CD14-positive monocyte (primary cell): ENCODE results near the gene SBK1. TPM values are rescaled to one million over a fixed set of nuclear protein-coding genes. Genes with fewer than 3 reads are reported as not detected.
"Not testable (repeated sequence)": the region's sequence is repeated elsewhere in the genome, so short reads cannot be mapped to it uniquely, and the experiment has no call there.

ENCODE experiments used
- DNase-seq, 3 donors: peaks; one replicate each; pipeline ENCODE4 v3.0.0-alpha.2; 2011 to 2022
- H2AFZ ChIP-seq: 2 replicates; pipeline ENCODE4 v1.6.0; 2012; ENCODE audit warnings: mild to moderate bottlenecking, low read depth, low read length, inconsistent platforms; ENCODE audit not compliant: insufficient read depth, poor library complexity, severe bottlenecking
- H3K27ac ChIP-seq, 2 donors: 1 replicate in 1 of 2; 2 replicates in 1 of 2; pipeline ENCODE4 v1.5.1; 2012 to 2013; ENCODE audit warnings: low read length in 2 of 2, control low read depth in 1 of 2, inconsistent platforms in 1 of 2, low read depth in 1 of 2, mild to moderate bottlenecking in 1 of 2
- H3K27me3 ChIP-seq, 2 donors: one replicate each; pipeline versions ENCODE4 v1.6.0 to v1.6.1; 2011 to 2013; ENCODE audit warnings: low read length in 2 of 2; ENCODE audit not compliant: control insufficient read depth in 2 of 2, insufficient read depth in 2 of 2
- H3K36me3 ChIP-seq, 2 donors: replicated peaks in 1 of 2; 1 replicate in 1 of 2; 2 replicates in 1 of 2; pipeline versions ENCODE4 v1.5.1 to v1.6.1; 2012 to 2013; ENCODE audit warnings: low read length in 2 of 2, control low read depth in 1 of 2, inconsistent platforms in 1 of 2, mild to moderate bottlenecking in 1 of 2; ENCODE audit not compliant: insufficient read depth in 2 of 2, control insufficient read depth in 1 of 2
- H3K4me1 ChIP-seq, 2 donors: 1 replicate in 1 of 2; 2 replicates in 1 of 2; pipeline versions ENCODE4 v1.5.1 to v1.6.1; 2012 to 2013; ENCODE audit warnings: low read length in 2 of 2, control low read depth in 1 of 2, inconsistent platforms in 1 of 2, mild to moderate bottlenecking in 1 of 2, moderate library complexity in 1 of 2; ENCODE audit not compliant: insufficient read depth in 2 of 2, control insufficient read depth in 1 of 2
- H3K4me2 ChIP-seq: replicated peaks from 2 replicates; pipeline ENCODE3; 2012; ENCODE audit warnings: low read length, moderate library complexity, mild to moderate bottlenecking; ENCODE audit not compliant: poor library complexity, severe bottlenecking; ENCODE audit errors: extremely low read depth
- H3K4me3 ChIP-seq, 3 experiments: fragments of 200-600 bp in 1 of 3; sonication (generic) in 1 of 3; replicated peaks in 1 of 3; 1 replicate in 2 of 3; 2 replicates in 1 of 3; pipeline ENCODE4 v1.5.1; 2011 to 2013; ENCODE audit warnings: low read length in 3 of 3, mild to moderate bottlenecking in 3 of 3, control low read depth in 2 of 3, low read depth in 2 of 3, inconsistent platforms in 1 of 3, moderate library complexity in 1 of 3
- H3K79me2 ChIP-seq: 2 replicates; pipeline ENCODE4 v1.6.0; 2012; ENCODE audit warnings: mild to moderate bottlenecking, control low read depth, inconsistent platforms, low read length, moderate library complexity; ENCODE audit not compliant: insufficient read depth
- H3K9ac ChIP-seq: 2 replicates; pipeline ENCODE4 v1.6.0; 2017; ENCODE audit warnings: low read length, mild to moderate bottlenecking; ENCODE audit not compliant: insufficient read depth, poor library complexity, severe bottlenecking
- H3K9me3 ChIP-seq, 2 donors: replicated peaks in 1 of 2; 1 replicate in 1 of 2; 2 replicates in 1 of 2; pipeline versions ENCODE4 v1.5.1 to v1.6.1; 2012 to 2013; ENCODE audit warnings: low read length in 2 of 2, control low read depth in 1 of 2; ENCODE audit not compliant: control insufficient read depth in 1 of 2, insufficient read depth in 1 of 2
- H4K20me1 ChIP-seq: 2 replicates; pipeline ENCODE4 v1.6.0; 2012; ENCODE audit warnings: mild to moderate bottlenecking, low read length, control low read depth, moderate library complexity; ENCODE audit not compliant: insufficient read depth
- H3K27ac Mint-ChIP-seq, 7 donors: one replicate each; pipeline ENCODE4 v1.8.0; 2020; ENCODE audit warnings: mild to moderate bottlenecking in 7 of 7, mixed read lengths in 7 of 7, moderate library complexity in 6 of 7, inconsistent platforms in 2 of 7
- H3K27me3 Mint-ChIP-seq, 3 donors: one replicate each; pipeline ENCODE4 v1.8.0; 2021 to 2022; ENCODE audit warnings: low read depth in 3 of 3, mild to moderate bottlenecking in 3 of 3, mixed read lengths in 3 of 3, moderate library complexity in 3 of 3, inconsistent platforms in 1 of 3
- H3K36me3 Mint-ChIP-seq, 2 donors: one replicate each; pipeline ENCODE4 v1.8.0; 2020; ENCODE audit warnings: mixed read lengths in 2 of 2, inconsistent platforms in 1 of 2, mild to moderate bottlenecking in 1 of 2
- H3K4me1 Mint-ChIP-seq: one replicate; pipeline ENCODE4 v1.8.0; 2020; ENCODE audit warnings: mild to moderate bottlenecking, mixed read lengths
- H3K4me3 Mint-ChIP-seq, 2 donors: one replicate each; pipeline ENCODE4 v1.8.0; 2020; ENCODE audit warnings: mild to moderate bottlenecking in 2 of 2, mixed read lengths in 2 of 2, moderate library complexity in 1 of 2
- H3K9me3 Mint-ChIP-seq, 7 donors: one replicate each; pipeline ENCODE4 v1.8.0; 2020 to 2022; ENCODE audit warnings: mixed read lengths in 7 of 7, mild to moderate bottlenecking in 6 of 7, moderate library complexity in 6 of 7, inconsistent platforms in 2 of 7
- WGBS: methylation state at CpG from one replicate; pipeline ENCODE4 v1.1.5; 2013; ENCODE audit warnings: missing lambda C conversion rate; ENCODE audit not compliant: insufficient coverage; 5-methylcytosine and 5-hydroxymethylcytosine counted together
- intact Hi-C, 2 donors: fragments of 100-400 bp; cut with micrococcal nuclease; formaldehyde crosslinking; loops; one replicate each; pipeline versions ENCODE4 v1.15.0 to v1.15.1; 2023
- polyA plus RNA-seq, 3 donors: library from polyadenylated mRNA; depleted of rRNA in 1 of 3; unstranded in 2 of 3; stranded (reverse) in 1 of 3; fragments of 300-500 nt in 2 of 3; fragments of >200 nt in 1 of 3; fragmentation: Illumina TruSeq in 2 of 3; gene quantifications; 1 replicate in 2 of 3; 2 replicates in 1 of 3; pipeline ENCODE4 v1.2.3, GENCODE V29; 2012 to 2021

The SBK1 gene
- polyA plus RNA-seq, 3 donors, result 0.04 TPM; not detected in 2

DNA sequence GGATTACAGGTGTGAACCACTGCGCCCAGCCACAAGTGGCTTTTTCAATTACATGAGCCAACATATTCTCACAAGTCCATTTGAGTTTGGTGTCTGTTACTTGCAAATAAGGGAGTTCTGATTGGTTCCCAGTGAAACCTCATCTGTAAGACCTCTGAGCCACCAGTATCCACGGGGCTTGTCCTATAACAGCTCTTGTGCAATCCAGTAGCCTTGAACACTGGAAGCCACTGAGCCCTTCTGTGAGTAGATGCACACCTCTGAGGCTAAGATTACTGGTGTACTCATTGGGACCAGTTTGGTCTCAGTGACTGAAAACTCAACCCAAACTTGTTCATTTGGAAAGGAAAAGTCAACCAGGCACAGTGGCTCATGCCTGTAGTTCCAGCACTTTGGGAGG, 38.7 kb downstream of the SBK1 start:
- H3K27ac ChIP-seq, H3K27me3 ChIP-seq, H3K4me2 ChIP-seq, H3K27me3 Mint-ChIP-seq, H3K36me3 Mint-ChIP-seq, H3K27ac Mint-ChIP-seq, H3K36me3 ChIP-seq, H3K9me3 Mint-ChIP-seq, H3K4me3 ChIP-seq, H3K9ac ChIP-seq, DNase-seq, H3K79me2 ChIP-seq, H3K4me1 ChIP-seq, H2AFZ ChIP-seq, H3K4me3 Mint-ChIP-seq, H4K20me1 ChIP-seq, intact Hi-C loops, H3K4me1 Mint-ChIP-seq, H3K9me3 ChIP-seq: not testable (repeated sequence)
- WGBS, result no CpG with 5 or more reads among the region's 2 CpGs

DNA sequence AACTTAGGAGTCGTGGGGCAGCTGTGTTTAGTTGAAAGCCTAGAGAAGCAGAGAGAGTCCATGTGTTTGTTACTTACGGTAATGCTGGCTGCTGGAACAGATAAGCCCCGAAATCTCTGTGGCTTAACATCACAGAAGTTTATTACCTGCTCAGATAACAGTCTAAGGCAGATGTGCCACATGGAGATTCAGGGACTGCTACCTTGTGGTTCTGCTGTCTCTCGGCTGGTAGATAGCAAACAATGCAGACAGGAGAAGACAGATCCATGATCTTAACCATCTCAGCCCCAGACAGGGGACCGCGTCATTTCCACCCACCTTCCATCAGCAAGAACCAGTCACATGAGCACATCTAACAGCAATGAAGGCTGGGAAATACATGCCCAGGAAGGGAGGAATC, 40.3 kb downstream of the SBK1 start:
- H3K4me1 Mint-ChIP-seq, DNase-seq, H3K27ac Mint-ChIP-seq, H3K36me3 Mint-ChIP-seq, H3K79me2 ChIP-seq, H3K27ac ChIP-seq, H4K20me1 ChIP-seq, H3K9ac ChIP-seq, H3K4me2 ChIP-seq, H3K36me3 ChIP-seq, H3K27me3 Mint-ChIP-seq, H2AFZ ChIP-seq, H3K27me3 ChIP-seq, H3K9me3 Mint-ChIP-seq, H3K4me3 Mint-ChIP-seq, H3K4me1 ChIP-seq, intact Hi-C loops, H3K9me3 ChIP-seq, H3K4me3 ChIP-seq: not testable (repeated sequence)
- WGBS, result no CpG with 5 or more reads among the region's 6 CpGs

DNA sequence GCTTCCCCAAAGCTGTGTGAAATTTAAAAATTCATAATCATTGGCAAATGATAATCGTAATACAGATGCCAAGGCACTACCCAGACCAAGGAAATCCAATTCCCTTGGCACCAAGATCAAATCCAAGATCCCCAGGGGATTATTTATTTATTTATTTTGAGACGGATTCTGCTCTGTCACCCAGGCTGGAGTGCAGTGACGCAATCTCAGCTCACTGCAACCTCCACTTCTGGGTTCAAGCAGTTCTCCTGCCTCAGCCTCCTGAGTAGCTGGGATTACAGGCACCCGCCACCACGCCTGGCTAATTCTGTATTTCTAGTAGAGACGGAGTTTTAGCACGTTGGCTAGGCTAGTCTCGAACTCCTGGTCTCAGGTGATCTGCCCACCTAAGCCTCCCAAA, 43.4 kb downstream of the SBK1 start:
- H3K9me3 ChIP-seq, H3K4me2 ChIP-seq, H3K4me3 ChIP-seq, H4K20me1 ChIP-seq, H3K9ac ChIP-seq, intact Hi-C loops, H3K27me3 ChIP-seq, H3K4me3 Mint-ChIP-seq, H3K36me3 ChIP-seq, H3K9me3 Mint-ChIP-seq, DNase-seq, H2AFZ ChIP-seq, H3K27ac ChIP-seq, H3K4me1 Mint-ChIP-seq, H3K27me3 Mint-ChIP-seq, H3K27ac Mint-ChIP-seq, H3K4me1 ChIP-seq, H3K79me2 ChIP-seq, H3K36me3 Mint-ChIP-seq: not testable (repeated sequence)
- WGBS, result 100% methylated on average over 1 of the region's 8 CpGs

DNA sequence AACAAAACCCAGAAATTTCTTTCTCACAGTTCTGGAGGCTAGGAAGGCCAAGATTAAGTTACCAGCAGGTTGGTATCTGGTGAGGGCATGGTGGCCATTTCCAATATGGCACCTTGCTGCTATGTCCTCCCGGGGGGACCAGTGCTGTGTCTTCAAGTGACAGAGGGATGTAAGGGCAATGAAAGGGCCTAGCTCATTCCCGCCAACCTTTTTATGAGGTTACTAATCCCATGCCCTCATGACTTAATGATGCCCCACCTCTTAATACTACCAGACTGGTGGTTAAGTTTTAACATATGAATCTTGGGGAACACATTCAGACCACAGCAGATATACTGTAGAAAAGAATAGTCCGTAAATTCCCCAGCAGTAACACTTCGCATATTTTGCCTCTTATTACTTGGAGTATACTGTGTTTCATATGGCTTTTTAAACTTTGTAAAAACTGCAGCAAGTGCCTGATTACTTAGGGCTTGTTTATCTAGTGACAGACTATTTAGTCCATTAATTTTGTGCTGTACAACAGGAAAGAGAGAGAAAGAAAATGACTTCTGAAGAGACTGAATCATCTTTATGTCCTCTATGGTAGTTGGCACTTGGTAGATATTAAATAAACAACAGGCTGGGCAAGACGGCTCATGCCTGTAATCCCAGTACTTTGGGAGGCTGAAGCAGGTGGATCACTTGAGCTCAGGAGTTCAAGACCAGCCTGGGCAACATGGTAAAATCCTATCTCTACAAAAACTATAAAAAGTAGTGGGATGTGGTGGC, 44.8 kb downstream of the SBK1 start:
- WGBS, result no CpG with 5 or more reads among the region's 5 CpGs
- H4K20me1 ChIP-seq, H3K4me1 Mint-ChIP-seq, H3K4me3 ChIP-seq, H3K36me3 Mint-ChIP-seq, H3K79me2 ChIP-seq, H3K4me2 ChIP-seq, DNase-seq, H3K27ac ChIP-seq, H3K27ac Mint-ChIP-seq, H3K4me3 Mint-ChIP-seq, intact Hi-C loops, H3K9me3 ChIP-seq, H3K9ac ChIP-seq, H3K9me3 Mint-ChIP-seq, H3K36me3 ChIP-seq, H3K27me3 Mint-ChIP-seq, H3K27me3 ChIP-seq, H3K4me1 ChIP-seq, H2AFZ ChIP-seq: not testable (repeated sequence)
